HEK293T (cell line): Measurements from ENCODE around the gene ZNF674.
"Not testable (repeated sequence)": the region's sequence is repeated elsewhere in the genome, so short reads cannot be mapped to it uniquely, and the experiment has no call there.

Source experiments
- CTCF ChIA-PET: fragments of 350-600 bp; formaldehyde crosslinking; extraction: SDS; loops from one replicate; lab custom pipeline; 2021; ENCODE audit warnings: antibody characterized with exemption, inconsistent platforms; lab: Yijun Ruan, JAX
- POLR2A ChIA-PET: fragments of 350-600 bp; formaldehyde crosslinking; extraction: SDS; loops from one replicate; lab custom pipeline; 2020; ENCODE audit warnings: antibody characterized with exemption, inconsistent platforms; lab: Yijun Ruan, JAX
- DNase-seq: peaks from one replicate; pipeline ENCODE4 v3.0.0; 2012; ENCODE audit warnings: mixed read lengths; ENCODE audit errors: extremely low spot score
- ARNT ChIP-seq: fragments of 450-650 bp; IDR thresholded peaks from 2 replicates; pipeline ENCODE4 v1.6.1; 2017; ENCODE audit warnings: mild to moderate bottlenecking
- BHLHE40 ChIP-seq: fragments of 450-650 bp; IDR thresholded peaks from 2 replicates; pipeline ENCODE4 v1.6.1; 2016; ENCODE audit warnings: mild to moderate bottlenecking, moderate library complexity, borderline replicate concordance
- CTBP1 ChIP-seq: fragments of 450-650 bp; IDR thresholded peaks from 2 replicates; pipeline ENCODE4 v1.6.1; 2016; ENCODE audit warnings: borderline replicate concordance
- ELF4 ChIP-seq: fragments of 450-650 bp; IDR thresholded peaks from 2 replicates; pipeline ENCODE4 v1.6.1; 2017; ENCODE audit warnings: antibody characterized with exemption
- FOXA1 ChIP-seq: fragments of 450-650 bp; IDR thresholded peaks from 2 replicates; pipeline ENCODE4 v1.6.1; 2016; ENCODE audit warnings: mild to moderate bottlenecking
- FOXK2 ChIP-seq: fragments of 450-650 bp; IDR thresholded peaks from 2 replicates; pipeline ENCODE4 v1.6.1; 2016; ENCODE audit warnings: mild to moderate bottlenecking
- FOXM1 ChIP-seq: fragments of 450-650 bp; IDR thresholded peaks from 2 replicates; pipeline ENCODE4 v1.6.1; 2017; ENCODE audit warnings: mild to moderate bottlenecking, borderline replicate concordance
- HDGF ChIP-seq: fragments of 450-650 bp; IDR thresholded peaks from 2 replicates; pipeline ENCODE4 v1.6.1; 2017; ENCODE audit warnings: antibody characterized with exemption, borderline replicate concordance
- L3MBTL2 ChIP-seq: fragments of 450-650 bp; conservative IDR thresholded peaks from 2 replicates; pipeline ENCODE4 v1.6.1; 2016; ENCODE audit warnings: mild to moderate bottlenecking
- LEF1 ChIP-seq: fragments of 450-650 bp; IDR thresholded peaks from 2 replicates; pipeline ENCODE4 v1.6.1; 2017; ENCODE audit warnings: mild to moderate bottlenecking, borderline replicate concordance
- NFRKB ChIP-seq: fragments of 450-650 bp; IDR thresholded peaks from 2 replicates; pipeline ENCODE4 v1.6.1; 2016; ENCODE audit warnings: mild to moderate bottlenecking, moderate library complexity
- PKNOX1 ChIP-seq: fragments of 450-650 bp; IDR thresholded peaks from 2 replicates; pipeline ENCODE4 v1.6.1; 2016
- SP1 ChIP-seq: fragments of 450-650 bp; IDR thresholded peaks from 2 replicates; pipeline ENCODE4 v1.6.1; 2017
- SUZ12 ChIP-seq: fragments of 450-650 bp; IDR thresholded peaks from 2 replicates; pipeline ENCODE4 v1.6.1; 2016; ENCODE audit warnings: mild to moderate bottlenecking
- TARDBP ChIP-seq: fragments of 450-650 bp; IDR thresholded peaks from 2 replicates; pipeline ENCODE4 v1.6.1; 2016
- ZNF384 ChIP-seq: fragments of 450-650 bp; IDR thresholded peaks from 2 replicates; pipeline ENCODE4 v1.6.1; 2016

The ZNF674 gene

GRCh38 chrX:46463682-46464081, 81.5 kb downstream of the ZNF674 start:
- ChIA-PET CTCF (interaction anchor here (0.6 kb wide), 1 partner anchor 1394 kb away, joined by 3 read pairs; no protein-coding TSS in a partner anchor), POLR2A (no interaction called here)
- no peak for DNase-seq
- TF ChIP-seq L3MBTL2 (no peak), ELF4 (no peak), BHLHE40 (no peak), PKNOX1 (no peak), CTBP1 (no peak), TARDBP (no peak), HDGF (no peak), ARNT (no peak), LEF1 (no peak)

- TF ChIP-seq ELF4, result no peak
- no peak for TF ChIP-seq LEF1
- no peak for TF ChIP-seq FOXA1
- TF ChIP-seq TARDBP, result no peak
- TF ChIP-seq ZNF384, result no peak
- TF ChIP-seq SUZ12, result no peak
- no peak for TF ChIP-seq FOXM1
- no peak for TF ChIP-seq PKNOX1
- no peak for TF ChIP-seq FOXK2
- TF ChIP-seq SP1, result no peak
- TF ChIP-seq NFRKB, result no peak
- no peak for TF ChIP-seq HDGF
- TF ChIP-seq CTBP1, result no peak
- no peak for TF ChIP-seq L3MBTL2
- POLR2A ChIA-PET, result no interaction called here
Measured at GRCh38 chrX:46461660-46462191, 83.5 kb downstream of the ZNF674 start.

GRCh38 chrX:46460801-46461659, 84.2 kb downstream of the ZNF674 start:
- DNase-seq, POLR2A ChIA-PET, CTCF ChIA-PET: not testable (repeated sequence)

More at GRCh38 chrX:46461660-46462191, 83.5 kb downstream of the ZNF674 start:
- no peak for DNase-seq
- CTCF ChIA-PET, result no interaction called here

GRCh38 chrX:46459603-46460002, 85.6 kb downstream of the ZNF674 start:
- POLR2A ChIA-PET, result no interaction called here
- CTCF ChIA-PET, result no interaction called here

GRCh38 chrX:46456125-46456922, 88.9 kb downstream of the ZNF674 start:
- POLR2A ChIA-PET, result interaction anchor here (1.4 kb wide), 1 partner anchor 9 kb away, joined by 4 read pairs; no protein-coding TSS in a partner anchor
- no peak for TF ChIP-seq FOXA1
- TF ChIP-seq TARDBP, result no peak
- no peak for TF ChIP-seq SUZ12
- no peak for TF ChIP-seq FOXK2
- no peak for TF ChIP-seq HDGF
- TF ChIP-seq ARNT, result no peak
- no peak for TF ChIP-seq BHLHE40
- TF ChIP-seq ZNF384, result no peak
- TF ChIP-seq ELF4, result no peak
- no peak for TF ChIP-seq PKNOX1
- TF ChIP-seq CTBP1, result no peak
- no peak for TF ChIP-seq FOXM1
- no peak for TF ChIP-seq NFRKB
- TF ChIP-seq SP1, result no peak
- no peak for DNase-seq
- CTCF ChIA-PET, result no interaction called here

More at GRCh38 chrX:46459603-46460002, 85.6 kb downstream of the ZNF674 start:
- TF ChIP-seq FOXA1 (no peak), FOXM1 (no peak), SUZ12 (no peak), L3MBTL2 (no peak), ZNF384 (no peak)
- DNase-seq, result no peak
